Activated CD4-positive, alpha-beta T cell treated with anti-CD3 and anti-CD28 coated beads, Interleukin-2, amount 10 ng/mL, durations not matched to agents 24 days and 14 days (primary cell): Measurements from ENCODE around the gene FST. TPM values are rescaled to one million over a fixed set of nuclear protein-coding genes. Genes with fewer than 3 reads are reported as not detected.

Experiments
- DNase-seq: peaks from one replicate; pipeline ENCODE4 v3.0.0; 2022
- H3K27ac Mint-ChIP-seq: one replicate; pipeline ENCODE4 v1.8.0; 2022; ENCODE audit warnings: mild to moderate bottlenecking, mixed read lengths
- H3K27me3 Mint-ChIP-seq: one replicate; pipeline ENCODE4 v1.8.0; 2022; ENCODE audit warnings: mixed read lengths
- H3K36me3 Mint-ChIP-seq: one replicate; pipeline ENCODE4 v1.8.0; 2022; ENCODE audit warnings: low read depth, mild to moderate bottlenecking, mixed read lengths
- H3K4me1 Mint-ChIP-seq: one replicate; pipeline ENCODE4 v1.8.0; 2021; ENCODE audit warnings: mixed read lengths
- H3K4me3 Mint-ChIP-seq: one replicate; pipeline ENCODE4 v1.8.0; 2022; ENCODE audit warnings: mild to moderate bottlenecking, moderate library complexity, mixed read lengths
- H3K9me3 Mint-ChIP-seq: one replicate; pipeline ENCODE4 v1.8.0; 2021; ENCODE audit warnings: mixed read lengths
- intact Hi-C: fragments of 100-400 bp; cut with micrococcal nuclease; formaldehyde crosslinking; loops from one replicate; pipeline ENCODE4 v1.15.1; 2023
- total RNA-seq: library from RNA; stranded (reverse); gene quantifications from 2 replicates; pipeline ENCODE4 v1.2.3, GENCODE V29; 2022

Gene FST
- total RNA-seq, 1 donor from 2014 or later, result 0.75 TPM

DNA sequence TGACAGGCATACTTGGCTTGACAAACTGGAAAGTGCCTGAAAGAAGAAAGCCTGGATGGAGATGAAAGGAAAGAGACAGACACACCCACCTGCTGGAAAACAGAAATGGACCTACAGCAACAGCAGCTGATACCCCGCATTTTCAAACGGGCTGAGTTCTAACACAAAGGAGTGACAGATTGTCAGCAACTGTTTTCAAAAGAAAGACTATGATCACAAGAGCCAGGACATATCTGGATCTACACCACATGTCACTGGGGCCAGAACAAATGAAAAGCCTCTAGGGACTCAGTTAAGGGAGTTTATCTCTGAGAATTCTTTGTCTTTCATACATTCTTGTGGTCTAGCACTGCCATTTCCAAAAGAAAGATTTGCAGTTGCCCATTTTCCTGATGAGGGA is 24.1 kb upstream of the FST start:
- intact Hi-C loops, result no loop called here
- Mint-ChIP-seq H3K36me3 (no peaks in the 10 kb centered on the region), H3K27ac (no peak overlapping the region), H3K27me3 (peaks cover 9% of the 10 kb centered on the region), H3K9me3 (no peaks in the 10 kb centered on the region), H3K4me3 (no peak overlapping the region), H3K4me1 (no peaks in the 10 kb centered on the region)
- no peak for DNase-seq

DNA sequence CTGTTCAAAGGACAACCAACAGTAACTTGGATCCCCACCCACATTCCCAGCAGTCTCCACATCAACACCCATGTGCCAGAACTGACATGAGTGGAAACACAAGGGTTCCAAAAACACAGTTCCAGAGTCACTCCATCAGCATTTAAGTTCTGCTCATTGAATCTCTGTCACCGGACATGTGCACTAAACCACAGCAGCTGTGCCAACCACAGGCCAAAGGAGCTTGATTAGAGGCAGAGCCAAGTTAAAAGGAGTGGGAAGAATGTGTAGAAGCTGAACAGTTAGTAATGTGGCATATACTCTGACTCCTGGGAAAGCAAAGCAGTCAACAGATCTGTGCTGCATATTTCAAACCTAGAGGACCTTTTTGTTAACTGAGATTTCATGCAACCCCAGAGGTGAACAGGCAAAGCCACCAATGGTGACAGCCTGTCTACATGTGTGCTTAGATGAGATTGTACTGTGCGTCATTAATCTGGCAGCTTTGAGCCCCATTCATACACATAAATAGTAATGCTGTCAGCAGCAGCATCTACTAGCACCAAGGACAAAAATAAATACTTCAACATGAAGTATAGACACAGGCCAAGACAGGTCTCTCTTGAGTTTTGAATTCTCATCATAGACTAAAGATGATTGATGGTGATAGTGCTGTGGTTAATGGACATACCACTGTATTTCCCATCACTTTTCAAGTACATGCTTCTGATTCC is 16.4 kb upstream of the FST start:
- H3K27me3 Mint-ChIP-seq, result peaks cover 21% of the 10 kb centered on the region
- H3K4me1 Mint-ChIP-seq, result no peaks in the 10 kb centered on the region
- no peak for DNase-seq
- no peaks in the 10 kb centered on the region for H3K9me3 Mint-ChIP-seq
- intact Hi-C loops, result no loop called here
- no peak overlapping the region for H3K27ac Mint-ChIP-seq
- no peak overlapping the region for H3K4me3 Mint-ChIP-seq
- no peaks in the 10 kb centered on the region for H3K36me3 Mint-ChIP-seq

DNA sequence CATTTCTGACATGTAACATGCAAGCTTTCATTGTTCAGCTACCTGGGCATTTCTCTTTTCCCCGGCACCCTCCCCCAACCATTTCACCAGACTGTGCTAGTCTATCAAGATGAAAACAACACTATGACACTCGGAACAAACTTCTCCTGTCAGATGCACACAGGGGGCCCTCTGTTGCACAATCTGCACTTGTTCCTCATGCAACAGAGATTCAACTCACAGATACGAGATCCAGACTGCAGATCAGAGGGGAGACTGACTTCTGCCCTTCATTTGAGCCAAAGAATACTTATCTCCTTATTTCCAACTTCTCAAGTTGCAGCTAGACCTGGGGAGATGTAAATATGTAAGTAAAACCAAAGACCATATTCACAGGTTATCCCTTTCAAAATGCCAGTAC is 15.7 kb upstream of the FST start:
- H3K27me3 Mint-ChIP-seq, result peaks cover 25% of the 10 kb centered on the region
- H3K36me3 Mint-ChIP-seq, result no peaks in the 10 kb centered on the region

DNA sequence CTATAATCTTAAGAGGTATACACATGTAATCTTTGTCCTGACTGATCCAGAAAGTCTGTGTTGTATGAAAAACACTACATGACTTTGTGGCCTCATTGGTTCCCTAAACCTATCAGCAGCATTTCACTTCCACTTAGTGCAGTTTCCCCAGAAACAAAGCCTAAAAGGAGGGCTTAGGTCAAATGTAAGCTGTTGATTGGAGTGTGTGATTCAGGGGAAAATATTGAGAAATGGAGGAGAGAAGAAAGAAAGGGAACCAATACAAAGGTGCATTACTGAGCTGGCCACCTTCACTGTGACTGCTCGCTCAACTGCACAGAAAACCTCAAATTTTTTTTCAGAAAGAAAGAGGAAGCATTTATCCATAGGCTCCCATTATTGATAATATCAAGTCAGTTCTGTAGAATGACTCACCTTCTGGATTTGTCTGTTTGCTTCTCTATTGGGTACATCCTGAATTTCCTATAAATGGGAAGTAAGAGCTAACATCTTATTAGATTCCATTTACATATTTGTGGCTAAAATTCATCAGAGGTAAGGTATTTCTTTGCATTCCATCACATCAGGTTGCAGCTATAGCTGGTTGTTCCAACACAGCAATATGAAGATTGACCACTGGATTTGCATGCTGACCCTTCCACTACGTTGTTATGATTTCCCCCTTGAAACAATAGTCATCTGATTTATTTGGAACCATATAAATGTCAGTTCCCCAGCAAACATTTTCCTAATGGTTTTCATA is 10.3 kb upstream of the FST start:
- intact Hi-C loops, result loop anchor here (10.0 kb wide), 1 partner anchor 525 kb away; no protein-coding TSS in a partner anchor
- Mint-ChIP-seq H3K27me3 (peaks cover 48% of the 10 kb centered on the region), H3K36me3 (no peaks in the 10 kb centered on the region)

More for the DNA sequence above, 15.7 kb upstream of the FST start:
- Mint-ChIP-seq H3K9me3 (no peaks in the 10 kb centered on the region), H3K27ac (no peak overlapping the region), H3K4me1 (no peaks in the 10 kb centered on the region), H3K4me3 (no peak overlapping the region)
- intact Hi-C loops, result no loop called here
- DNase-seq, result no peak

DNA sequence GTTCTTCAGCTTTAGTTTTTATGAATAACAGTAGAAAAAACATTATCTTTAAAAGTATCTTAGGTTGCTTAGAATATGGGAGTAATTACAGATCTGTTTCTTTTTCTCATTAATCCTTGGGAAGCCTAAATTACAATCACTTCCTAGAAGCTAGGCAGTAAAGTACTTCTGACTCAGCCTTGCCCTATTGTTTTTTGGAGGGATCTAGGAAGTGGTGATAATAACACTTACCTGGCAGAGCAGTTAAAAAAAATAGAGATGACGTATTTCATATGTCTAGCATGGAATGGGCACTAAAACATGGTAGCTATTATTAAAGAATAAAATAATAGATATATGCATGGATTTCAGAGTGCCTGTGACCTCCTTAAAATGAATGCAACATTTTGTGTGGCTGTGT is 8.2 kb upstream of the FST start:
- Mint-ChIP-seq H3K36me3 (no peaks in the 10 kb centered on the region), H3K4me3 (no peak overlapping the region), H3K27me3 (peaks cover 61% of the 10 kb centered on the region), H3K9me3 (no peaks in the 10 kb centered on the region), H3K27ac (no peak overlapping the region), H3K4me1 (no peaks in the 10 kb centered on the region)
- intact Hi-C loops, result loop anchor here (10.0 kb wide), 1 partner anchor 527 kb away; no protein-coding TSS in a partner anchor
- no peak for DNase-seq

More for the DNA sequence above, 10.3 kb upstream of the FST start:
- H3K4me1 Mint-ChIP-seq, result no peaks in the 10 kb centered on the region
- H3K4me3 Mint-ChIP-seq, result no peak overlapping the region
- no peak overlapping the region for H3K27ac Mint-ChIP-seq
- no peaks in the 10 kb centered on the region for H3K9me3 Mint-ChIP-seq
- DNase-seq, result no peak

DNA sequence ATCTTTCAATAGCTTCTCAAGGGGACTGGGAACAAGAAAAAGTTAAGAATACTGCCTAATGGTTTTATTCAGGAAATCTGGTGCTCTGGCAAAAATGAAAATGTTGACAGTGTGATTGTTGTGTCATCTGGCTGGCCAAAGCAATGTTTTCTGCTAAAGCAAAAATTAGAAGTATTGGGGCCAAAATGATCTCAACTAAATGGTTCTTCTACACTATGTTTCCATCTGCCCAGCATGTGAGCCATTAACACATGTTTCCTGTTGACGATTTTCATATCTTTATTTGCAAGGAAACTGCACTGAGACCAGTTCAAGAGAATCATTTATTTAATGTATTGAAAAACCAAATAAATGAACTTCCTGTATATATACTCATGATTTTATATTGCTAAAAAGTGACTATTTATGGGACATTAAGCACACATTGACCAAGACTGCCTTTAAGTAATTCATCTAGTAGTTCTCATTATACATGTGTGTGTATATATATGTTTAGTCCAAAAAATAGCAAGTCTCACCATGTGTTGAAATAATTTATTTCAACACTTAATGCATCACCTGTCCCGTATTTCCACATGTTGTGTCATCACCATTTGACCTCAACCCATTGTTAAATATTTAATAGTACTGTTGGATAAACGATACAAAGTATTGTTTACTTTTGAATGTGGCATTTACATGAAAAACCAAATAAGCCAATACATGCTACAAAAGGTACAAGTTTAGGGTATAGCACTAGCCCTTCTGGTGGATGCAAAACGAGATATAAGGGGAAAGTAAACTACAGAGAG is 7.5 kb upstream of the FST start:
- H3K4me1 Mint-ChIP-seq, result no peaks in the 10 kb centered on the region
- peaks cover 63% of the 10 kb centered on the region for H3K27me3 Mint-ChIP-seq
- H3K4me3 Mint-ChIP-seq, result no peak overlapping the region
- no peaks in the 10 kb centered on the region for H3K36me3 Mint-ChIP-seq
- no peak for DNase-seq
- H3K9me3 Mint-ChIP-seq, result no peaks in the 10 kb centered on the region
- intact Hi-C loops, result loop anchor here (10.0 kb wide), 1 partner anchor 528 kb away; no protein-coding TSS in a partner anchor
- H3K27ac Mint-ChIP-seq, result no peak overlapping the region

DNA sequence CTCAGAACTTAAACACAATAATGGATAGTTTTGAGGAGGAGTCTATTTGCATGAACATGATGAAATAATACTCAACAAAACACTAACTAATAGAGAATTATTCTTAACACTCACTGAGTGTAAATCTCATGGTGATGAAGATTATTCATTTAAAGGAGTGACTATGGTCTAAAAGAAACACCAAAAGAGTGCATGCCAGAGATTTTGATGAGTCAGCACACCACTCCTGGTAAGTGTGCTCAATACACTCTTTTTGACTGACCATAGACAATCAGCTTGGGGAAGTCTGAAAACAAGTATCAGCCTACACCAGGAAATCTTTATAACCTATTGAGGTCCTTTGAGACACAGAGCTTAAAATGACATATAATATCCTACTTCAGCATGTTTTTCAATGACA is 6.8 kb upstream of the FST start:
- H3K36me3 Mint-ChIP-seq, result no peaks in the 10 kb centered on the region
- intact Hi-C loops, result loop anchor here (10.0 kb wide), 1 partner anchor 529 kb away; no protein-coding TSS in a partner anchor

DNA sequence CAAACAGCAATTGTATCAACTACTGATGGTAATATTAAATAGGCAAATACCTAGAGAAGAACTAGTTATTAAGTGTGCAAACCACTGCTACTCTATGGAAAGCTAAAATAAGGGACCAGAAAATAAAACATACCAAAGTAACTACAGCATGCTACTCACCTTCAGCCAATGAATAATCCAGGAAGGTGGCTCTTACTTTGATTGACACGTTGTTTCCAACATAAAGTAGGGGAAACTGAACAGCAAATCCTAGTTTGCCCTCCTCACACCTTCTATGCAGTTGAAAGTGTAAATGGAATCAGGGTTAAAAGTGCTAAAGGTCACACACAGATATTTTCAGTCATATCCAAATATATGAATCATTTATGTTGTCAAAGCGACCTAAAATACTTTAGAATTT is 5.1 kb upstream of the FST start:
- Mint-ChIP-seq H3K4me3 (no peak overlapping the region), H3K27ac (no peak overlapping the region), H3K9me3 (no peaks in the 10 kb centered on the region), H3K4me1 (peaks cover 9% of the 10 kb centered on the region), H3K36me3 (no peaks in the 10 kb centered on the region), H3K27me3 (peaks cover 66% of the 10 kb centered on the region)
- intact Hi-C loops, result loop anchor here (5.0 to 10.0 kb wide), 2 partner anchors 531 to 757 kb away; no protein-coding TSS in a partner anchor
- DNase-seq, result no peak

More for the DNA sequence above, 6.8 kb upstream of the FST start:
- DNase-seq, result no peak
- Mint-ChIP-seq H3K4me3 (no peak overlapping the region), H3K9me3 (no peaks in the 10 kb centered on the region), H3K27ac (no peak overlapping the region), H3K4me1 (peaks cover 3% of the 10 kb centered on the region), H3K27me3 (peaks cover 66% of the 10 kb centered on the region)

DNA sequence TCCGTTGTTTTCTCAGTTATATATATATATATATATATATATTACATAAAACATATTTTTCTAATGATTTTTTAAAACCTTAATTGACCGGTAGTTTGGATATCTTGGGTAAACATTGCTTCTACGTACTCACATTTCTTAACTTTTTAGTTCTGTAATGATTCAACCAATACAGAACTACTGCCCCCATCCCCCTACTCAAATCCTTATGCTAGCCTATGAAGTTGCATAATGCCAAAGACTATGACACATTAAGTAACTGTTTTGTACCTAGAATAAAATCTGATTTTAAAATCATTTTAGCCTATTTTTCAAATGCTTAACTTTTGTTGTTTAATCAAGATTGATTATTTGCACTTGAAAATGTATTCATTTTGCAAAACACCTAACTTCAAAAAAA is 4.4 kb upstream of the FST start:
- intact Hi-C loops, result loop anchor here (5.0 to 10.0 kb wide), 2 partner anchors 531 to 756 kb away; no protein-coding TSS in a partner anchor
- H3K36me3 Mint-ChIP-seq, result no peaks in the 10 kb centered on the region
- no peak for DNase-seq
- peaks cover 13% of the 10 kb centered on the region for H3K4me1 Mint-ChIP-seq
- no peaks in the 10 kb centered on the region for H3K9me3 Mint-ChIP-seq
- H3K27ac Mint-ChIP-seq, result no peak overlapping the region
- no peak overlapping the region for H3K4me3 Mint-ChIP-seq
- H3K27me3 Mint-ChIP-seq, result peaks cover 69% of the 10 kb centered on the region

DNA sequence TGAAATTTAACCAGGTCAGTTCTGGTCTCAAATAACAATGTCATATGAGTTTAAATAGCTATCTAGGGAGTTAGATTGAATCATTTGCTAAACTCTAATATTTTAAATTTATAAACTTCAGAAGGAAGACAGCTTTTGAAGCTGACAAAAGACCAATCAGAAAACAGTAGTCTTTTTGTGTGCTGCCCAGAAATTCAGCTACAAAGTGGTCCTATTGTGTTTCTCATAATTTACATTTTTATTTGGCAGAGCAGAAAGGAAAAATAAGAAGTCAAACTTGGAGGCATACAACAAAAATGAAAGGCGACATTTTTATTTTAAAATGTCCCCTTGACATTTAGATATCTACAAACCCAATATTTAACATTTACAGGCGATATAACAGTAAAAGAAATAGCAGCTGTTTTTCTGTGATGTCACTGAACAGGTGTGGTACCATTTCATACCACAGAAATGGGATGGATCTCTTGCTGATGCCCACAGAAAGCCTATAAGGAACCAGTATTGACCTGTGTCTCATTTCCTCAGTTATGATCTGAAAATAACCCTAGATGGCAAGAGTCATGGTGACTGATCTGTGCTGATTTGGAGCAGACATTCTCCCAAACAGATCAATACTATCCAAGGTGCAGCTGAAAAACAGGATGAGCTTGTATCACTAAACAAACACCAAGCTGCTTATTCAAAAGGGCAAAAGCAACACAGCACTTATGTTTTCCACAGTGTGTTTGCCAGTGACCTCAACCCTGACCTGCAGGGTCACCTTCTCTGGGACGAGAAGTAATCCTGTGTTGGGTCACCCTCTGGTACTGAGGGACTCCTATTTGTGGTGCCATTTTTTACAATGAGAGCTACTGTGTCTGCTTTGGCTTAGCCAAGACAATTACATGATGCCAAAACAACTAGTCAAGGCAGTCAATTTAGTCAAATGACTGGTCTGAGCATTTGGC is 3.6 kb upstream of the FST start:
- Mint-ChIP-seq H3K4me3 (no peak overlapping the region), H3K27me3 (peaks cover 68% of the 10 kb centered on the region), H3K27ac (no peak overlapping the region), H3K36me3 (no peaks in the 10 kb centered on the region), H3K4me1 (peaks cover 19% of the 10 kb centered on the region), H3K9me3 (no peaks in the 10 kb centered on the region)
- intact Hi-C loops, result loop anchor here (5.0 to 10.0 kb wide), 2 partner anchors 532 to 755 kb away; no protein-coding TSS in a partner anchor
- DNase-seq, result no peak

DNA sequence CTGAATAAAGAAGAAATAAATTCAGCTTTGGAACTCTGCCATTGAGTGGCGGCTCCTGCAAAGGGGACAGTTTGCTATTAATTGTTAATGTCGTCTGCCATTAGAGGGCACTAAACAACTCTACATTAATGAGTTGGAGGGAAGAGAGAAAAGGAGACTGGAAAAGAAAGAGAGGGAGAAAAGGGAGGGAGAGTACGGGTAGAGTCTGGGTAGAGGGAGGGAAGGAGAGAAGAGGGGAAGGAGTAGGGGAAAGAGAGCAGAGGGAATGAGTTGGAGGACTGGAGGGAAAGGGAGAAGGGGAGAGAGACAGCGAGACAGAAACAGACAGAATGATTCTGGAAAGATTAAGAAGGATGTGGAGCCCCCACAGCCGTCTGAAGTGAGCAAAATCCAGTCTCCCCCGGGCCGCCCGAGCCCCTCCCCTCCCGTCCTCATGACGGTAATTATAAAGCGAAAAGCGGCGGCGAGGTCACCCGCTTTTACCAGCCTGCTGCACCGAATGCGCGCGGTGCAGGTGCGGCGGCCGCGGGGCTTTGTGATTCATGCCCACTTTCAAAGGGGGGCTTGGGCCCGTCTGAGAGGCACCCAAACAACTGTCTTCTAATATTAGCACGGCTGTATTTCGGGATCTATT is 1.9 kb upstream of the FST start:
- peak; percentile 68 for DNase-seq
- Mint-ChIP-seq H3K4me3 (peak overlapping the region; percentile 84), H3K4me1 (peaks cover 30% of the 10 kb centered on the region), H3K27ac (no peak overlapping the region), H3K9me3 (no peaks in the 10 kb centered on the region), H3K36me3 (no peaks in the 10 kb centered on the region), H3K27me3 (peaks cover 69% of the 10 kb centered on the region)
- intact Hi-C loops, result loop anchor here (1.0 to 10.0 kb wide), 3 partner anchors 534 to 754 kb away; no protein-coding TSS in a partner anchor

DNA sequence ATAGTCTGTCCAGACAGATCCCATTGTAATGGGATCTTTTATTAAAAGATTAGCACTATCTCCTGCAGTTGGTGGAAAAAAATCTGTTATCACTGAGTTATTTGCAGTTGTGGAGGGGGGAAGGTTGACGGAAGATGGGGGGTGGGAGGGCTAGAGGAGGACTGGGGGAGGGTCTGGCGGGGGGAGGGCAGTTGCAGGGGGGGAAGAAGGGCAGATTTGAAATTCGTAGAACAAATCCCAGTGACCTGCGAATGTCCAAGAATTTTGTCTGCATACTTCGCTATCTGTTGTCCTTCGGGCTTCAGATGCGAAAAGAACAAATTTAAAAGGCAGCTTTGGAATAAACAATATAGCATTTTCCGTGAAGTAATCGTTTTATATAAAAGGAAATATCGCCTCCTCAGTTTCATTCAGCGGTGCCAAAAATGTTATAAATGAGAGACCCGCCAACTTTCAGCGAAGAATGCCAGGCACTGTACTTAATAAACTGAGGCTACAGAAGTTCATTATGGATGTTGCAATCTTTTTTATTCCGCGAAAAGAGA is 1.3 kb upstream of the FST start:
- H3K36me3 Mint-ChIP-seq, result no peaks in the 10 kb centered on the region
- peak overlapping the region; percentile 6 for H3K27ac Mint-ChIP-seq
- intact Hi-C loops, result loop anchor here (5.0 to 10.0 kb wide), 2 partner anchors 534 to 753 kb away; no protein-coding TSS in a partner anchor
- no peaks in the 10 kb centered on the region for H3K9me3 Mint-ChIP-seq
- peaks cover 30% of the 10 kb centered on the region for H3K4me1 Mint-ChIP-seq
- H3K27me3 Mint-ChIP-seq, result peaks cover 70% of the 10 kb centered on the region
- H3K4me3 Mint-ChIP-seq, result peak overlapping the region; percentile 84
- no peak for DNase-seq
